ENCODE data around the gene MAP3K14.

DNA sequence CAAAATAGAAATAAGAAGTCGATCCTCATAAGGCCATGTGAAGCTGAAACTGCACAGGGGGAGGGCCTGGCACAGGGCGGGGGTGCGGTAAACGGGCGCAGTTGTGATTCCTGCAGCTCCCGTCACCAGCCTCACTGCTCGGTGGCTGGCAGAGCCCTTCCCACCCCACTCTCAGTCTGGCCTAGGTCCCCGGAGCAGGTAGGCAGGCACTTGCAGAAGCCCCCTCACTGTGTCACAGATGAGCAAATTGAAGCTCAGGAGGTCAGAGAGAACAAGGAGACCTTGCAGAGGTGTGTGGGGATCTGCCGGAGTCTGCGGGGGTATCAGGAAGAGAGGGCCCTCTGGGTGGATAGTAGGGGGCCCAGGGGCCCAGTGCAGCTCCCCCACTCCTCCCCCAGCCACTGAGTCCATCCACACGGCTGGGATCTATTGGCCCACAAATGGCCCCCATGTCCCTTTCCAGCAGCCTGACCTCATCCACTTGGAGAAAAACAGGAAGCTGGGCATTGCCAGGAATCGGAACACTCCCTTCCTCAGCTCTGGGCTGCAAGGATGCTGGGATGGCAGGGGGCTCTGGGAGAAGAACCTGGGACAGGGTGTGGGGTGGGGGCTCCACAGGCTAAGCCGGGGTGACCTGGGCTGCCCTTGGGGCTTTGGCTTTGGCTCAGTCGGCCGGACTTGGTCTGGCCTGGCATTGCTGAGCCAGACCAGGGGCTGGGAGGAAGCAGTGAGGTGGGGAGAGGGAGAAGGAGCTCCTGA lies 21.4 kb upstream of the MAP3K14 start:
- TF ChIP-seq, protein P1, sequence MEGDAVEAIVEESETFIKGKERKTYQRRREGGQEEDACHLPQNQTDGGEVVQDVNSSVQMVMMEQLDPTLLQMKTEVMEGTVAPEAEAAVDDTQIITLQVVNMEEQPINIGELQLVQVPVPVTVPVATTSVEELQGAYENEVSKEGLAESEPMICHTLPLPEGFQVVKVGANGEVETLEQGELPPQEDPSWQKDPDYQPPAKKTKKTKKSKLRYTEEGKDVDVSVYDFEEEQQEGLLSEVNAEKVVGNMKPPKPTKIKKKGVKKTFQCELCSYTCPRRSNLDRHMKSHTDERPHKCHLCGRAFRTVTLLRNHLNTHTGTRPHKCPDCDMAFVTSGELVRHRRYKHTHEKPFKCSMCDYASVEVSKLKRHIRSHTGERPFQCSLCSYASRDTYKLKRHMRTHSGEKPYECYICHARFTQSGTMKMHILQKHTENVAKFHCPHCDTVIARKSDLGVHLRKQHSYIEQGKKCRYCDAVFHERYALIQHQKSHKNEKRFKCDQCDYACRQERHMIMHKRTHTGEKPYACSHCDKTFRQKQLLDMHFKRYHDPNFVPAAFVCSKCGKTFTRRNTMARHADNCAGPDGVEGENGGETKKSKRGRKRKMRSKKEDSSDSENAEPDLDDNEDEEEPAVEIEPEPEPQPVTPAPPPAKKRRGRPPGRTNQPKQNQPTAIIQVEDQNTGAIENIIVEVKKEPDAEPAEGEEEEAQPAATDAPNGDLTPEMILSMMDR (conservative IDR thresholded peaks at IDR 0.05), result no peak
- no peak for TF ChIP-seq EZH2 (IDR thresholded peaks at IDR 0.05; ENCODE audit: low read depth)
